ENCODE data around the gene C9orf153. TPM values are rescaled to one million over a fixed set of nuclear protein-coding genes. Genes with fewer than 3 reads are reported as not detected.
"Not testable (repeated sequence)": the region's sequence is repeated elsewhere in the genome, so short reads cannot be mapped to it uniquely, and the experiment has no call there.

Gene C9orf153
- 0.55 TPM for total RNA-seq
- long read RNA-seq: 0 reads

GRCh38 chr9:86259557-86259956 lies at the start of gene C9orf153:
TSS of gene C9orf153 (minus strand) at chr9:86259657. CDS start at chr9:86229603, 30,054 bp downstream.
- no peak for DNase-seq (ENCODE audit: low spot score)

GRCh38 chr9:86308687-86309086 lies 49.2 kb upstream of the C9orf153 start:
- no peak for DNase-seq (ENCODE audit: low spot score)

DNA sequence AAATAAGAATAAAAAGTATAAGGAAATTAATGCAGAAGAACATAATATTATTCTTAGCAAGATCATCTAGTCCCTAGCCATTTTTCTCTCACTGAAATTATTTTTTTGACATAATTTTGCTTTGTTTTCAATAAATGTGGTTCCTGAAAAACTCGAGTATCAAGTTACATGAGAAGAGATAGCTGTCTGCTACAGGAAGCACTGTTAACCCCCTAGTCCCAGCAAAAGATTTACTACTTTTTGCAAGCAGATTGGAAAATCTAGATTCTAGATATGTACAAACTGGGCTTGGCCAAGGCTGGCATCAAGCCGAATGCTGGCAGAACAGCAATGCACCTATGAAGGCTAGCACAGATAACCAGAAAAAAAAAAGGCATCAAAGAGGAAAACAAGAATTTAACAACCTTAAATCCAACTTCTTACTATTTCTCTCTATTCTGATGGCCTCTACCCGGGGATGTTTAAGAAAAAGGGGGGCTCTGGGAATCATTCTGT lies 44.8 kb upstream of the C9orf153 start:
- no peak for DNase-seq (ENCODE audit: low spot score)

DNA sequence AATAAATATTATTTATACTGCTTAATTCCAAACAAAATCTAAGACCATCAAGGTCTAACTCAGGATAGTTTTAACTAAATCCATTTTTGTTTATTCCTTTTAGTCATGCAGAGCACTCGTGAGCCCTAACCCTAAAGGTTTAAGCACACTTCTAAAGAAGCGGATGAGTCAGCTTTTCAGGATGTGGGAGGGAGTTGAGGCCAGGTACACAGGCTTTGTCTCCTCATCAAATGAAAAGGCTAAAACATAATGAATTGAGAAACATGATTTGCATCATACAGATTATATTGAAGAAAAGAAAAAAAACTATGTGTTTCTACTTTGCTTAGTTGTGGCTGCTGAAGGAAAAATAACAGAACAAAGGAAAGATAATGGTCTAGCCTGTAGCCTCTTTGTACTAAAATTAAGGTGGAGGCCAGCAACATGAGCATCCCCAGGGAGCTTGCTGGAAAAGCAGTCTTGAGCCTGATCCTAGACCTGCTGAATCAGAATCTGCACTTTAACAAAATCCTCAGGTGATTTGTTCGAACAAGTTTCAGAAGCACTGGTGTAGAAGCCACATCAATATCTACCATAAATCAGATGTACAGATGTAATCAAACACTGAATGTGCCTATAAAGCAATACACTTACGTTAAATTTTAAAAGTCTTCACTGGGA lies 44.0 kb upstream of the C9orf153 start:
- no peak for DNase-seq (ENCODE audit: low spot score)

DNA sequence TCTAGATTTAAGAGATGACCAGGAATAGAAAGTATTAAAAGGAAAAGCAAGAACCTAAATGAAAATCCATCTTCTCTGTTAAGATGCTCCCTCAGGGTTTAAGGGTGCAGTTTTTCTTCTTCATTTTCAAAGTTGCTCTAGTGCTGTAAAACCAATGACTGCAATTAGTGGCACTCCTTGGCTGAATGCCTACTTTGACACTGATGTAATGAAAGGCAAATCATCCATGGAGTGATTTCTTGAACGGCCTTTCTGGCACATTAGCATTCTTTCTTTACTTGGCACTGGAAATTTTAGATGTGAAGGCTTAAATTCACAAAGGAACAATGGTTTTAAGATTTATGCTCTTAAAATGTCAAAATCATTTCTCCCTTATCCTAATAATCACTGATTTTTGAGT lies 42.2 kb upstream of the C9orf153 start:
- no peak for DNase-seq (ENCODE audit: low spot score)

DNA sequence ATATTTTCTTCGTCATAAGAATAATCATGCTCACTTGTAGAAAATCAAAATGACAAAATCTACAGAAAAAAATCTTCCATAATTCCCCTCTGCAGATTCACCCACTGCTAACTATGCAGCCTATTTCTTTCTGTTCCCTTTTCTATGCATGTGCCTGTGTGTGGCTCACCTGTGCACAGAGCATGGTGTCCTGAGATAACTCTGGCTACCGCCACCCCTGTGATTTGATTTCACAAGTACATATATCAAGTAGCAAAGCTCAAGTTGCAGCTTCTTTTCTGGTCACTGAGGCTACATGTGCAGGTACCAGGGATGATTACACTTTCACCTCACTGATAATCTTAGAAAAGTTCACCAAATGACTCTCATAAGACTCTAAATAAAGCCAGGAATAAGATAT lies 41.2 kb upstream of the C9orf153 start:
- DNase-seq (ENCODE audit: low spot score): no peak

GRCh38 chr9:86298873-86299272 lies 39.4 kb upstream of the C9orf153 start:
- DNase-seq (ENCODE audit: low spot score): no peak

DNA sequence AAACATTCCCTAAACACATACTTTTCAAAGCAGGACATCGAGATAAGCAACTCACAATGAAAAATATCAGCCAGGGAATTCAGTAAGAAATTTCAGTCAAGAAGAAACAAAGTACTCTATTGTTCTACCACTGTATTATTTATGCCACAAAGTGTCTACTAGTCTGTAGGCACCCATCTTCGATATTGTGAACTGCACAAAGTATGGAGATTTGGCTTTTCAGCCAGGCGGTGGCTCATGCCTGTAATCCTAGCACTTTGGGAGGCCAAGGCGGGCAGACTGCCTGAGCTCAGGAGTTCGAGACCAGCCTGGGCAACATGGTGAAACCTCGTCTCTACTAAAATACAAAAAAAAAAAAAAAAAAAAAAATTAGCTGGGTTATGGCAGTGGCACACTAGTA lies 30.9 kb upstream of the C9orf153 start:
- DNase-seq (ENCODE audit: low spot score): not testable (repeated sequence)

- DNase-seq (ENCODE audit: low spot score): no peak
These were observed 29.2 kb upstream of the C9orf153 start for GRCh38 chr9:86288499-86289198.

- no peak for DNase-seq (ENCODE audit: low spot score)
These were observed 27.6 kb upstream of the C9orf153 start for GRCh38 chr9:86287013-86287412.

DNA sequence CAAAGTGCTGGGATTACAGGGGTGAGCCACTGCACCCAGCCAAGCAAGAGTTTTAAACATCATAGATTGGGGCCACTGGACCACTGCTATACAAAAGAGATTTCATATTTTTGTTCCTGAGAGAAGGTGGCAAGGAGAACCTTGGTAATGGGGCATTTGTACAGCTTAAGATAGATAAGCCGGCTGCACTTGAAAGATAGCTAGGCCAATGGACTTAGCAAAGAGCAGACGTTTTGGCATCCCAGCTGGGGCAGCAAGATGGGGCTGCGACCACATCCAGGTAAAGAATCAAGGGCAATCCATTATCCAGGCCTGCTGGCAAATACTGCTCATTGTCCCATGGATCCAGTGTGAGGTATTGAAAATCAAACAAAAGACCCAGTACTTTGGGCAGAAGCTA lies 26.8 kb upstream of the C9orf153 start:
- no peak for DNase-seq (ENCODE audit: low spot score)

- no peak for DNase-seq (ENCODE audit: low spot score)
These were observed 25.8 kb upstream of the C9orf153 start for GRCh38 chr9:86285261-86285660.

- DNase-seq (ENCODE audit: low spot score): no peak
These were observed 23.6 kb upstream of the C9orf153 start for GRCh38 chr9:86282979-86283535.

DNA sequence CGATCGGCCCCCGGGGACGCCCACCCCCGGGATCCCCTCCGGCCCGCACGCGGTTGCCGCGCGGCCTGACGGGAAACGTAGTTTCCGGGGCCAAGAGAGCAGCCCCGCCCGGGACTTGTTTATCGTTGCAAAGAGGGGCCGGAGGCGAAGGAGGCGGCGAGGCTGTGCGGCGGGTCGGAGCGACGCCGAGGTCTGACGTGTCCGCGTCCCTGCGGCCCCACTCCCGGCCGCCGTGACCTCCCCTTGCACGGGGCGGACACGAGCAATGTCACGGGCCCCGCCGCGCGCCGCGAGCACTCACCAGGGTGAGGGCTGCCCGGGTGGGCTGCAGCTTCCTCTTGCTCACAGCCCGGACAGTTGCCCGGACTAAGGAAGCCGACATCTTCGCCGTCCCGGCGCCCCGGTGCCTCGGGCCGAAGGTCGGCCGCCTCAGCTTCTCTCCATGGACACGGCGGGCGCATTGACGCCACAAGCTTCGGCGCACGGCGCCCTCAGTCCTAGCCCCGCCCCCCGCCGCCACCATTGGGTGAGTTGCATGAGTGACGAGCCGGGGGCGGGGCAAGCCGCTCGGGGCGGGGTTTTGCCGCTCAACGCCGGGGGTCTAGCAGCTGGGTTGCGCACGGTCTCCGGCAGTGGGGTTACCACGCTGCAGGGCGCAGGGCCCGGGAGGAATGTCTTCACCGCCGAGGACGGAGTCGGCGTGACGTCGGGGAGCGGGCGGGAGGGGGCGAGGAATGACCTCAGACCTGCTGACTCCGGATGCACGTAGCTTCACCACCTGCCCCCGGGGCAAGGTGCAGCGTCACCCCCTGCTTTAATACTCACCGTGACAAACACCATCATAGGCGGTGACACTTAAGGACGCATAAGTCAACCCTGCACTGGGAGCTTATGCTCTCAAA lies 22.9 kb upstream of the C9orf153 start, which contains the start of gene ISCA1:
TSS of gene ISCA1 (minus strand) at position 462 of the 902 bp plus-strand sequence. CDS start at position 382, 80 bp downstream.
- peak; percentile 99 for DNase-seq (ENCODE audit: low spot score)

- DNase-seq (ENCODE audit: low spot score): no peak
These were observed 22.2 kb upstream of the C9orf153 start for GRCh38 chr9:86281593-86282076.

- no peak for DNase-seq (ENCODE audit: low spot score)
These were observed 21.1 kb upstream of the C9orf153 start for GRCh38 chr9:86280580-86280979.

- no peak for DNase-seq (ENCODE audit: low spot score)
These were observed 20.4 kb upstream of the C9orf153 start for GRCh38 chr9:86279839-86280238.

- no peak for DNase-seq (ENCODE audit: low spot score)
These were observed 17.6 kb upstream of the C9orf153 start for GRCh38 chr9:86277072-86277471.

- DNase-seq (ENCODE audit: low spot score): no peak
These were observed 16.5 kb upstream of the C9orf153 start for GRCh38 chr9:86275962-86276361.

- no peak for DNase-seq (ENCODE audit: low spot score)
These were observed 15.6 kb upstream of the C9orf153 start for GRCh38 chr9:86274821-86275643.

All from mesenteric fat pad (tissue), 1 donor.